ENCODE data around the gene GPNMB.

- TF ChIP-seq CTCF (IDR thresholded peaks at IDR 0.05; ENCODE audit: low read depth, low read length) (no peak), POLR2A (IDR thresholded peaks at IDR 0.05; ENCODE audit: extremely low read depth, insufficient read length) (no peak), MAX (IDR thresholded peaks at IDR 0.05; ENCODE audit: low read depth, low read length) (no peak), MYC (IDR thresholded peaks at IDR 0.05; ENCODE audit: low read depth, low read length) (no peak)
Observed at GRCh38 chr7:23290993-23291392, 44.4 kb downstream of the GPNMB start.
